Stimulated activated CD8-positive, alpha-beta memory T cell treated with anti-CD3 and anti-CD28 coated beads, Interleukin-7, amount 100 ng/mL, for 48 hours (primary cell): ENCODE results near the gene SCAF8.
"Not testable (repeated sequence)": the region's sequence is repeated elsewhere in the genome, so short reads cannot be mapped to it uniquely, and the experiment has no call there.

Source experiments
- DNase-seq, 2 donors: peaks; one replicate each; pipeline ENCODE4 v3.0.0-alpha.2; 2020; ENCODE audit warnings: low read depth in 1 of 2; ENCODE audit errors: extremely low read depth in 1 of 2

SCAF8 gene, protein sequence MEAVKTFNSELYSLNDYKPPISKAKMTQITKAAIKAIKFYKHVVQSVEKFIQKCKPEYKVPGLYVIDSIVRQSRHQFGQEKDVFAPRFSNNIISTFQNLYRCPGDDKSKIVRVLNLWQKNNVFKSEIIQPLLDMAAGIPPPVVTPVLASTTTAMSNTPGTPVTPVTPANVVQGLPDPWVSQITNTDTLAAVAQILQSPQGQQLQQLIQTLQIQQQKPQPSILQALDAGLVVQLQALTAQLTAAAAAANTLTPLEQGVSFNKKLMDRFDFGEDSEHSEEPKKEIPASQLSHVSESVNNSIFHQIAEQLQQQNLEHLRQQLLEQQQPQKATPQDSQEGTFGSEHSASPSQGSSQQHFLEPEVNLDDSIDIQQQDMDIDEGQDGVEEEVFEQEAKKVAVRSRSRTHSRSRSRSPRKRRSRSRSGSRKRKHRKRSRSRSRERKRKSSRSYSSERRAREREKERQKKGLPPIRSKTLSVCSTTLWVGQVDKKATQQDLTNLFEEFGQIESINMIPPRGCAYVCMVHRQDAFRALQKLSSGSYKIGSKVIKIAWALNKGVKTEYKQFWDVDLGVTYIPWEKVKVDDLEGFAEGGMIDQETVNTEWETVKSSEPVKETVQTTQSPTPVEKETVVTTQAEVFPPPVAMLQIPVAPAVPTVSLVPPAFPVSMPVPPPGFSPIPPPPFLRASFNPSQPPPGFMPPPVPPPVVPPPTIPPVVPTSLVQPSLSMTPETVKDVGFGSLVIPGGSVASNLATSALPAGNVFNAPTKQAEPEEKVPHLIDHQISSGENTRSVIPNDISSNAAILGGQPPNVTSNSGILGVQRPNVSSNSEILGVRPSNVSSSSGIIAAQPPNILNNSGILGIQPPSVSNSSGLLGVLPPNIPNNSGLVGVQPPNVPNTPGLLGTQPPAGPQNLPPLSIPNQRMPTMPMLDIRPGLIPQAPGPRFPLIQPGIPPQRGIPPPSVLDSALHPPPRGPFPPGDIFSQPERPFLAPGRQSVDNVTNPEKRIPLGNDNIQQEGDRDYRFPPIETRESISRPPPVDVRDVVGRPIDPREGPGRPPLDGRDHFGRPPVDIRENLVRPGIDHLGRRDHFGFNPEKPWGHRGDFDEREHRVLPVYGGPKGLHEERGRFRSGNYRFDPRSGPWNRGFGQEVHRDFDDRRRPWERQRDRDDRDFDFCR (N-terminal part only)

DNA sequence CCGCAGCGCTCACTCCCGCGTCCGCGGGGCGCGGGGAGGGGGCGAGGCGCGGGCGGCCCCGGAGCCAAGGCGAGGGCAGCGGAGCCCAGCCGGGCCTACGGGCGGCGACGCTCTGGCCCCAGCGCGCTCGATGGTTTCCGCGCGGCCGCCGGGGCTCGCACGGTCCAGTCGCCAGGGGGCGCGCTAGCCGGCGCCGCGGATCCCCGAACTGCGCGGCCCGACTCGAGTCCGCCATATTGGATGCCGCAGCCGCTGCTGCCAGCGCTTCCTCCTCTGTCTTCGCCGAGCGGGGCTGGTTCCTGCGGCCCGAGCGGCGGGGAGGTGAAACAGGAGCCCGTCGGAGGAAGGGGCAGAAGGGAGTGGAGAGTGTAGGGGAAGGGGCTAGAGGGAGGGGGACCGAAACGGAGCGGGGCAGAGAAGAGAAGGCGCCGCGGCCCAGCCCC lies at the start of gene SCAF8:
Gene SCAF8, plus strand, starts transcription at position 234 of the 443 bp plus-strand sequence. CDS start 485 bp downstream, outside the sequence.
- DNase-seq = peak; percentile 59 to 75

DNA sequence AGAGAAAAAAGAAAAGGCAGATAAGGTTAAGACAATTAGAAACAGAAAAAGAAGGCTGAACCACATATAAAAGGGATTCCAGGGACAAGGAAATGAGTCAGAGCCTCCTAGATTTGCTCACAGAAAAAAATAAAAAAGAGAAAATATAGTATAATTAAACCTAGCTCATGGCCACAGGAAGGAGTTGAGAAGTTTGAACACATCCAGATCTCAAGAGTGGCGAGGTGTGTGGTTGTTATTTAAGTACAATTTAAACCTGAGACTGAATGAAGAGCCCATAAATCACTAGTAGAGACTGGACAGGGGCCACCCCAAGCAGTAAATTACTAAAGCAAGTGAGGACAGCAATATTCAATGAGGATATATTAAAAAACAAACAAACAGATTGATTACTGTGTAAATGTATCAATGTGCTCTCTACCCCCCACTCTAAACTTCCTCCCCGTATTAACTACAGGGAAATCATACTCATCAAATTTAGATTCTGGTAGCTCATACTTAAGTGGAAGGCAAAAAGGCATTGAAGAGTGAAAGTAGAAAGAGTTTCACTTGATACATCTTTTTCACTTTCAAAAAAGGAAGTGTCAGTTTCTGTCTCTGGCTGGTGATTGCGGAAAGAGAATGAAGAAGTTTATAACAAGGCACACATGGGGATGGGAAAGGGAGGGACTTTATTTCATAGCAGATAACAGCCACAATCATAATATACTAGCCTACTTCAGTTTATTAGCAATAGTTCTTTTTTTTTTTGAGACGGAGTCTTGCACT lies 49.3 kb upstream of the SCAF8 start:
- no peak for DNase-seq

DNA sequence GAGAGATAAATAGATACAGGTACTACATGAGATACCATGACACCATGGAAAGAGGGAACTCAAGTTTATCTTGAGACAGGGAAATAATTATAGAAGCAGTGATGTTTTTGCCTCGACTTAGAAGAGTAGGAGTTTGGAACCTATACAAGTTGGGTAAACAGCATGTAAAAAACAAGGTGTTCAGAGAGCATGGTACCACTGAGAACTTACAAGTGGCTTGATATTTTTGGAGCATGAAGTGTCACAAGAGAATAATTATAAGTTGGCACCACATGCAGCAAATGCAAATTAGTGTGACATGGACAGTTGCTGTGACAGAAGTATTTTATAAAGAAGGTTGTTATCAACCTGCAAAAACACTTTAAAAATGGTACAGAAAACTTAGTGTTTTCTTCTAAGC lies 47.1 kb upstream of the SCAF8 start:
- no peak for DNase-seq

DNA sequence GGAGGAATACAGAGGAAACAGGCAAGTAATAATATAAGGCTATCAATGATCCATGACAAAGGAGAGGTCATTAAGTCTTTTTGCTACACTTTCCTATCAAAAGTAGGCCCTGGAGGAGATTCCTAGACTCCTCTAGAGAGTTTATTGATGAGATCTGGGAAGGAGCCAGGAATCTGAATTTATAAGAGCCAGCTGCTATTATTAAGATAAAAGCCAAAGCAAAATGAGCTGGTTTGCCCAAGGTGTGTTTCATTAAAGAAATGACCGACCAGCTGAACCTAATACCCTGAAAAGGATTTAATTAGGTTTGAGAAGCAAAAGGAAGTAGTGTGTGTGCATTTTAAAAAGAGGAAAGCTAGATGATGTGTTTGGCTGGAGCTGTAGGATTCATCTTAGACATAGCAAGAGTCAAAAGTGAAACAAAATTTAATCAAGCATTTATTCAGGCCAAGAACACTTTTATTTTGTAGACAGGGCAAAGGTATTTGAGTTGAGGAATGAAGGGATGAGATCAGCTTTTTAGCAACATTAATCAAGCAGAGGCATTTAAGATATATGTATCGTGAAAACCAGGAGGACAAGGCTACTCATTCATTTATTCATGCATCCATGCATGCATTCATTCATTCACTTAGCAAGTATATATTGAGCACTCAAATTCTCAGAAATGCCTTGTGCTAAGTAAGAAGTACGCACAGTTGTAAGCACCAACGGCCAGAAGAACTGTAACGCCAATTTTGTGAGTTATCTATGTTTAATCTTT lies 43.5 kb upstream of the SCAF8 start:
- DNase-seq = no peak

DNA sequence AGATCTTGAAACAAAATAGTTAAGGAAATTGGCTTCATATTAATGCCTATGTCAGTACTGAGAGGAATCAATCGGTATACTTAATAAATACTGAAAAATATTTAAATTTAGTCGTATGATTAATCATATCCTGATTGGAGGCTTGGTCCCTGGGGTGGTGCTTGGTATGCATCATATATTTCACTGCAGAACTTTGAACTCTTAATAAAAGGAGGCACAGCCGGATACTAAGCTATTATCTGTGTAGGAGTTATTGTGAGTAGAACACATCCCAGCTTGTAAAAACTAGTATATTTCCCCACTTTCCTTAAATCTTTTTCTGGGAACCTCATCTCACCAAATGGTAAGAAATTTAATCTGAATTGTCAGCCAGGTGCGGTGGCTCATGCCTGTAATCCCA lies 42.4 kb upstream of the SCAF8 start:
- no peak for DNase-seq

DNA sequence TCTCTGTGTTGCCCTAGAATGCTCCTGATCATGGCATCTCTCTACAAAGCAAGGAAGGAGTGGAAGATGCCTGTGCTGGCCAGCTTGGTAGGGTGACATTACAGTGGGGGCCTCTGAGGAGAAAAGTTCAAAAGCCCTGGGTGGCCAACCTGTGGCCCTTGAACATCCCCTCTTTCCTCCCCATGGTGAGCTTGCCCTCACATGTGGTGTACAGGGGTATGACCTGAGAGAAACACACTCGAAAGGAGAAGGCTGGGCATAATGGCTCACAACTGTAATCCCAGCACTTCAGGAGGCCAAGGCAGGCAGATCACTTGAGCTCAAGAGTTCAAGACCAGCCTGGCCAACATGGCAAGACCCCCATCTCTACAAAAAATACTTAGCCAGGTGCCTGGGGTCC lies 36.6 kb upstream of the SCAF8 start:
- no peak for DNase-seq

DNA sequence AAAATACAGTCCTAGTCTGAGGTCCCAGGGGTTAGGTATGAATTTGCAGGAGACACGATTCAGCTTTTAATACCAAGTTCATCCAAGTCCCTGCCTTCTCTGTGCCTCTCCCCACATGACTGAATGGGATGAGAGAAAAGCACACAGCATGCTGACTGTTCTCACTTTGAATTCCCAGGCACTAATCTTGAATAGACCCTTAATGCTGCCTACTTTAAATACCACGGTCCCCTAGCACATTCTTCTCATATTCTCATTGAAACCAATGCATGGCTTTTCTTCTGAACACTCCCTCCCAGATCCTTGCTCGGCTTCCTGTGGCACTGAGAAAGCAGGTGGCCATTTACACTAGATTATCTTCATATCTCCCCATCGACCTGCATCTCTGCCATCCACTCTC lies 30.1 kb upstream of the SCAF8 start:
- no peak for DNase-seq

DNA sequence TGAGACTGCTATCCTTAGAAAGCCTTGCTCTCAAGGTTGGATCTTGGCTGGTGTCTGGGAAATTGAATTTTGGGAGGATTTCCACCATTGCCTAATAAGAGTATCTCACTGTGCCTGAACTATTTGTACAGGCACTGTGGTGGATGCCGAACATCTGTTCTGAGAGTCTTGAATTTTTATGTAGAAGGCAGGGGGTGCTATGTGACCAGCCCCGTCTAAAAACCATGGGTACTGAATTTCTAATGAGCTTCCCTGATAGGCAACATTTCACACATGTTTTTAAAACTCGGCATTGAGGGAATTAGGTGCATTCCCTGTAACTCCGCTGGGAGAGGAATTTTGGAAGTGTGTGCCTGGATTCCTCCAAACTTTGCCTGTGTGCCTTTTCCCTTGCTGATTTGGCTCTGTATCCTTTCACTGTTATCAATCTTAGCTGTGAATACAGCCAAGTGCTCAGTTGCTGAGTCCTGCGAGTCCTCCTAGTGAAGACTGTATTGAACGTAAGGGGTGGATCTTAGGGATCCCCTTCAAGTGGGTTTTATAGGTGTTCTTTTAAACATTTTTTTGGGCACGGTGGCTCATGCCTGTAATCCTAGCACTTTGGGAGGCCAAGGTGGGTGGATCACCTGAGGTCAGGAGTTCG lies 27.6 kb upstream of the SCAF8 start:
- no peak for DNase-seq

DNA sequence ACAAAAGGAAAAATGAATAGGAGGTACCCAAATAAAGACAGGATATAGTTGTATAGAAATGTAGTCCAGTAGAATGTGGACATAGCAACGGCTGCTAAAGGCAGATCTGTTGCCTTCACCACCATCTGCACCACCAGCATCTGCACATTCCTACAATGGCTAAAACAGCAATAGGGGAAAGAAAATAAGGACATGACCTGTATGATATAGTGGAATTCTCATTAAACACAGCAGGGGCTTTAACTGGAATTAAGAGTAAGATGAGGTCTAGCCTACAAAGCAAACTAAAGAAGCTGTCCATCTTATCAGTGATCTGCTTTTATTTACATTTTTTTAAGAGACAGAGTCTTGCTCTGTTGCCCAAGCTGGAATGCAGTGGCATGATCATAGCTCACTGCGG lies 26.8 kb upstream of the SCAF8 start:
- no peak for DNase-seq

DNA sequence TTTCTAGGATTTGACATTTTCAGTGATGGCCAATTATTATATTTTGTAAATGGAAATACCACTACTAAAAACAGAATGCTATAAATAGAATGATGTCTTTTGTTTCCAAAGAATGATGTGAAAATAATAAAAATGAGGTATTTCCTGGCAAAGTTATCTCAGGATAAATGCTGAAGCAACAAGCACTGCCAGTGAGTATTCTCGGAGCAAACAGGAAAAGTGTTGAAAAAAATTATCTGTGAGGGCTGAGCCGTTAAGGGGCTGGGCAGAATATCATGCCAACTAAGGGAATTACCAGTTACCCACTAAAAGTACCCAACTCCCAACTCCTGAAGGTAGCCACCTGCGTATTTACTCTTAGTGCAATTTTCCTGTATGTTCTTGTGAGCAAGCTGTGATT lies 23.6 kb upstream of the SCAF8 start:
- DNase-seq = no peak

DNA sequence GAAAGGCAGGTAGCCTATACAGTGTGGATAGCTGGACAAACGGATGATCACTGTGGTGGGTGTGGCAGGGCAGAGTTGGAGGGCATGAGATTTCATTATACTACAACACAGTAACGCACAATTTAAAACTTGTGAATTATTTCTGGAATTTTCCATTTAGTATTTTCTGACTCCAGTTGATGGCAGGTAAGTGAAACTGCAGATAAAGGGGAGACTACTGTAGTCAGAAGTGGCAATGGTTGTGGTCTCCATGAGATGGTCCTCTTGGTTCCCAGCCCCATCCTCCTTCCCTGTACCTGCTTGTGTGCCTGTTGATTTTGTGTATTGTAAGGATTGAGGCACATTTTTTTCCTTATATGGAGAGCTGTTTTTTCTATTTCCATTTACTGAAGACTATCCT lies 22.5 kb upstream of the SCAF8 start:
- no peak for DNase-seq

DNA sequence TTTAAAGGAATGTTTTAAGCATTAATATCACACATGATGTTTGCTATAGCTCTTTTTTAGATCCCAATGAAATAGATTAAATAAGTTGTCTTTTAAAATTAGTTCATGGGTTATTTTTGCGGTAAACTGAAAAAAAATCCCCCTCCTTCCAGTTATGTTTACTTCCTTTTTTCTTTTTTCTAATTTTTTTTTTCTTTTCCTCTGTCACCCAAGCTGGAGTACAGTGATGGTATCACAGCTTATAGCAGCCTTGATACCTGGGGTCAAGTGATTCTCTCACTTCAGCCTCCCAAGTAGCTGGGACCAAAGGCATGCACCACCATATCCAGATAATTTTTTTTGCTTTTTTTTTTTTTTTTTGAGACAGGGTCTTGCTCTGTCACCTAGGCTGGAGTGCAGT lies 17.8 kb upstream of the SCAF8 start:
- no peak for DNase-seq

DNA sequence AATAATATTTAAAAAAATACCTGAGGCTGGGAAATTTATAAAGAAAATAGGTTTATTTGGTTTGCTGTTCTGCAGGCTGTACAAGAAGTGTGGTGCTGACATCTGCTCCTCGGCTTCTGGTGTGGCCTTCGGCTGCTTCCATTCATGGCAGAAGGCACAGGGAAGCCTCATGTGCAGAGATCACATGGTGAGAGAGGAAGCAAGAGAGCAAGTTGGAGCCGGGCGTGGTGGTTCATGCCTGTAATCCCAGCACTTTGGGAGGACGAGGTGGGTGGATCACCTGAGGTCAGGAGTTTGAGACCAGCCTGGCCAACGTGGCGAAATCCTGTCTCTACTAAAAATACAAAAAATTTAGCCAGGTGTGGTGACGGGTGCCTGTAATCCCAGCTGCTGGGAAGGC lies 16.9 kb upstream of the SCAF8 start:
- DNase-seq = not testable (repeated sequence)

DNA sequence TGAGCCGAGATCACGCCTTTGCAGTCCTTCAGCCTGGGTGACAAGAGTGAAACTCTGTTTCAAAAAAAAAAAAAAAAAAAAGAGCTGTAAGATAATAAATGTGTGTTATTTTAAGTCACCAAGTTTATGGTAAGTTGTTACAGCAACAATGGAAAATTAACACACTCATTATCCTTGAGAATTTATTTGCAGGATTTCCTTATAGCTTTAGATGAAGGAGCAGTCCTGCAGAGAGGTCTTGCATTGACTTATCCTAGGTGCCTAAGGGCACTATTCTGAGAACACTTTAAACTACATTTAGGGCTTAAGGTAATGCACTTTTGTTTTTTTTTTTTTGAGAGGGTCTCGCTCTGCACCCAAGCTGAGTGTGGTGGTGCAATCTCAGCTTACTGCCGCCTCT lies 13.8 kb upstream of the SCAF8 start:
- DNase-seq = no peak

DNA sequence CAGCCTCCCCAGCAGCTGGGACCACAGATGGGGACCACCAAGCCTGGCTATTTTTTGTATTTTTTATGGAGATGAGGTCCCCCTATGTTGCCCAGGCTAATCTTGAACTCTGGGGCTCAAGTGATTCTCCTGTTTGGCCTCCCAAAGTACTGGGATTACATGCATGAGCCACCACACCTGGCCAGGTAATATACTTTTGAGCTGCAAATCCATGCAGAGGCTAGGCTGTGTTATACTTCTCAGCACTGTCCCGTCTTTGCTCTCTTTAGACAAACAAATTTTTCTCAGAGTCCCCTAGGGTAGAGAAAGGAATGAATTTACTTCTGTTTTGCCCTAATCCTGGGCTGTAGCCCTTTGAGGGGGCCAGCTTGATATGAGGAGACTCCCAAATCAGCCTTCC lies 13.4 kb upstream of the SCAF8 start:
- no peak for DNase-seq

DNA sequence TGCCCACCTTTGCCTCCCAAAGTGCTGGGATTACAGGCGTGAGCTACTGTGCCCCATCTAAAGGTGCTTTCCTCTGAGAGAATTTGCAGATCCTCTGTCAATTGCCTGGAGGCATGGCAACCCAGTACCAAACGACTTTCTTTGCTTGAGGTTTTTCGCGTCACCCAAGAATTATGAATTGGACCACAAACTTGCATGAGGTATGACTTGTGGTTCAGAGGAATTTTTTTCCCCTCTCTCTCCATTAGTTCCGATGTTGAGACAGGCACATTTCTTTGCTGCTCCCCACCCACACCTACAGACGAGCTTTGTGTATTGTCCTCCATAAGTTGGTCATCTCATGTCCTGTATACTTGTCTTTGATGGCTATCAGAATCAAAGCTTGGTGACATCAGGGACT lies 11.8 kb upstream of the SCAF8 start:
- DNase-seq = no peak

DNA sequence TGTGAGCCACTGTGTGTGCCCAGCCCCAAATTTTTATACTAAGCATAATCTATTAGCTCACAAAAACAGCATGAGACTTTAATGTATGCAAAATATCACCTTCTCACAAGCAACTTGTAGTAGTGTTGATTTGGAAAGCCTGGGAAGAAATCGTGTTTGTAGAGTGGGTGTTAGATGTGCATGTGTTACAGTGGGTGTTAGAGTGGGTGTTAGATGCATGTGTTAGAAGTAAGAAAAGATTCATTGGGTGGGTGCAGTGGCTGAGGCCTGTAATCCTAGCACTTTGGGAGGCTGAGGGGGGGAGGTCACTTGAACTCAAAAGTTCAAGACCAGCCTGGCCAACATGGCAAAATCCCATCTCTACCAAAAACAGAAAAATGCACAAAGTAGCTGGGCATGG lies 6.3 kb upstream of the SCAF8 start:
- DNase-seq = no peak

DNA sequence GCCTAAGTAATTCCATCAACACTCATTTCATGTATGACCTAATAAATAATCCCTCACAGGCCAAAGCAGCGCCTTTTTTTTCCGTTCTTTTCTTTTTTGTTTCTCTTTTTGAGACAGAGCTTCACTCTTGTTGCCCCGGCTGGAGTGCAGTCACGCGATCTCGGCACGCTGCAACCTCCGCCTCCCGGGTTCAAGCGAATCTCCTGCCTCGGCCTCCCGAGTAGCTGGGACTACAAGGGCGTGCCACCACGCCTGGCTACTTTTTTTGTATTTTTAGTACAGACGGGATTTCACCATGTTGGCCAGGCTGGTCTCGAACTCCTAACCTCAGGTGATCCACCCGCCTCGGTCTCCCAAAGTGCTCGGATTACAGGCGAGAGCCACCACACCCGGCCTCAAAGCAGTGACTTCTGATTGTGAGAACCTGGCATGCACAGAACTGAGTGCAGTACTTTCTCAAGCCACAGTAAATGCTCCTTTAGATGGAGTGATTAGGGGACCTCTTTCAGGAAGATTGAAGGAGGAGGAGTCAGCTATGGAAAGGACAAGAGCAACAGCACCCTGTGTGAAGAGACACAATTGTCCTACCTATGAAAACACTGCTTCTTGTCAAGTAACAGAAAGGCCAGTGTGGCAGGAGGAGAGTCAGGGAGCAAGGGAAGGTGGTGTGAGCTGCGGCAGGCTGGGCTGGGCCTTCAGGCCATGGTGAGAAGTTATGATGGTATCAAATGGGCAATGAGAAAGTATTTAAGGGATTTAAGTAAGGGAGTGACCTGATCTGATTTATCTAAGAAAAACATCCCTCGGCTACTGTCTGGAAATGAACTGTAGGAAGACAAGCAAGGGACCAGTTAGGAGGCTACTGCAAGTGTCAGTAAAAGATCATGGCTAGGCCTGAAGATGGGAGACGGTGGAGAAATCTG lies 1.7 kb upstream of the SCAF8 start:
- no peak for DNase-seq
